ENCODE measurements around the gene PPP2R5E. TPM values are rescaled to one million over a fixed set of nuclear protein-coding genes. Genes with fewer than 3 reads are reported as not detected.

PPP2R5E gene
- polyA plus RNA-seq, 3 donors, result 8.9 to 26.3 (median 15.1) TPM

GRCh38 chr14:63431466-63431865, 111.7 kb downstream of the PPP2R5E start:
- Histone ChIP-seq H2AFZ (ENCODE audit: insufficient read depth, low read depth, low read length, poor library complexity, severe bottlenecking) (no peak overlapping the region), H3K27me3 (ENCODE audit: control insufficient read depth in 2 of 2, insufficient read depth in 2 of 2, low read length in 2 of 2) (no peaks in the 10 kb centered on the region), H3K36me3 (replicated peaks in 1 of 2; ENCODE audit: control insufficient read depth in 1 of 2, insufficient read depth in 2 of 2, low read length in 2 of 2) (no peaks in the 10 kb centered on the region), H3K27ac (ENCODE audit: low read depth in 1 of 2, low read length in 2 of 2) (no peak overlapping the region), H3K9ac (ENCODE audit: insufficient read depth, low read length, poor library complexity, severe bottlenecking) (no peak overlapping the region), H3K9me3 (replicated peaks in 1 of 2; ENCODE audit: control insufficient read depth in 1 of 2, insufficient read depth in 1 of 2, low read length in 2 of 2) (no peaks in the 10 kb centered on the region), H3K4me3 (replicated peaks in 1 of 3; ENCODE audit: low read depth in 2 of 3, low read length in 3 of 3) (no peak overlapping the region), H4K20me1 (ENCODE audit: insufficient read depth, low read length) (peaks cover 78% of the 10 kb centered on the region), H3K79me2 (ENCODE audit: insufficient read depth, low read length) (peaks cover 30% of the 10 kb centered on the region), H3K4me2 (replicated peaks; ENCODE audit: extremely low read depth, low read length, poor library complexity, severe bottlenecking) (no peak overlapping the region), H3K4me1 (ENCODE audit: control insufficient read depth in 1 of 2, insufficient read depth in 2 of 2, low read length in 2 of 2) (peaks cover 6% of the 10 kb centered on the region in 2 donors)
- no CpG with 5 or more reads among the region's 3 CpGs for WGBS (ENCODE audit: insufficient coverage)
- peaks cover 0 to 3% of the 10 kb centered on the region in 2 donors for H3K36me3 Mint-ChIP-seq
- intact Hi-C loops (cut with micrococcal nuclease), result no loop called here
- DNase-seq, result no peak
- TF ChIP-seq, protein P1, sequence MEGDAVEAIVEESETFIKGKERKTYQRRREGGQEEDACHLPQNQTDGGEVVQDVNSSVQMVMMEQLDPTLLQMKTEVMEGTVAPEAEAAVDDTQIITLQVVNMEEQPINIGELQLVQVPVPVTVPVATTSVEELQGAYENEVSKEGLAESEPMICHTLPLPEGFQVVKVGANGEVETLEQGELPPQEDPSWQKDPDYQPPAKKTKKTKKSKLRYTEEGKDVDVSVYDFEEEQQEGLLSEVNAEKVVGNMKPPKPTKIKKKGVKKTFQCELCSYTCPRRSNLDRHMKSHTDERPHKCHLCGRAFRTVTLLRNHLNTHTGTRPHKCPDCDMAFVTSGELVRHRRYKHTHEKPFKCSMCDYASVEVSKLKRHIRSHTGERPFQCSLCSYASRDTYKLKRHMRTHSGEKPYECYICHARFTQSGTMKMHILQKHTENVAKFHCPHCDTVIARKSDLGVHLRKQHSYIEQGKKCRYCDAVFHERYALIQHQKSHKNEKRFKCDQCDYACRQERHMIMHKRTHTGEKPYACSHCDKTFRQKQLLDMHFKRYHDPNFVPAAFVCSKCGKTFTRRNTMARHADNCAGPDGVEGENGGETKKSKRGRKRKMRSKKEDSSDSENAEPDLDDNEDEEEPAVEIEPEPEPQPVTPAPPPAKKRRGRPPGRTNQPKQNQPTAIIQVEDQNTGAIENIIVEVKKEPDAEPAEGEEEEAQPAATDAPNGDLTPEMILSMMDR (IDR thresholded peaks at IDR 0.05), result no peak
- H3K4me1 Mint-ChIP-seq, result peaks cover 15% of the 10 kb centered on the region
- no peaks in the 10 kb centered on the region for H3K27me3 Mint-ChIP-seq (ENCODE audit: low read depth in 3 of 3)
- H3K4me3 Mint-ChIP-seq, result no peak overlapping the region
- no peaks in the 10 kb centered on the region for H3K9me3 Mint-ChIP-seq
- H3K27ac Mint-ChIP-seq, result no peak overlapping the region

DNA sequence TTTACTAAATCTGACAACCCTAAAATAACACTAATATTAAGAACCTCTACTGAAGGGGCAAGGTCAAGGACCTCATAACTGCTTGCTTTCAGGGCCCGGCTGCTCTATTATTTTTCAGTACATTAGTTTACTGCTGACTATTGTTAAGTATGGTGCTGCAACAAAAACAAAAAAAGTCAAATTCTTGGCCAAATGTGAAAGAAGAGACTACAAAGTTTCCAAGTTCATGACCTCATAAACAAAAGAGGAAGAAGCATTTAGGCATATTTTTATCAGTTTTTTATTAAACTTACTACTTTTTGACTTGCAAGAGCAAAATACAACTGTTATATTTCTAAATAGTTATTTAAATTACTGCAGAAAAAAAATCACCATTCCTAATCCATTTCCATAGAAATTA, 114.7 kb downstream of the PPP2R5E start:
- no peaks in the 10 kb centered on the region for H3K36me3 ChIP-seq (replicated peaks in 1 of 2; ENCODE audit: control insufficient read depth in 1 of 2, insufficient read depth in 2 of 2, low read length in 2 of 2)
- no peaks in the 10 kb centered on the region for H3K27me3 ChIP-seq (ENCODE audit: control insufficient read depth in 2 of 2, insufficient read depth in 2 of 2, low read length in 2 of 2)
- peaks cover 0 to 6% of the 10 kb centered on the region in 2 donors for H3K4me1 ChIP-seq (ENCODE audit: control insufficient read depth in 1 of 2, insufficient read depth in 2 of 2, low read length in 2 of 2)
- H3K4me2 ChIP-seq (replicated peaks; ENCODE audit: extremely low read depth, low read length, poor library complexity, severe bottlenecking), result no peak overlapping the region
- H3K36me3 Mint-ChIP-seq, result peaks cover 0 to 2% of the 10 kb centered on the region in 2 donors
- H3K4me1 Mint-ChIP-seq, result peaks cover 2% of the 10 kb centered on the region
- peaks cover 0 to 2% (median 0%) of the 10 kb centered on the region in 7 donors for H3K9me3 Mint-ChIP-seq
- TF ChIP-seq, protein P1 (IDR thresholded peaks at IDR 0.05), result no peak
- WGBS (ENCODE audit: insufficient coverage), result no CpG with 5 or more reads among the region's 1 CpG
- H3K4me3 ChIP-seq (replicated peaks in 1 of 3; ENCODE audit: low read depth in 2 of 3, low read length in 3 of 3), result no peak overlapping the region
- peaks cover 22% of the 10 kb centered on the region for H3K79me2 ChIP-seq (ENCODE audit: insufficient read depth, low read length)
- H4K20me1 ChIP-seq (ENCODE audit: insufficient read depth, low read length), result peaks cover 73% of the 10 kb centered on the region
- intact Hi-C loops (cut with micrococcal nuclease), result no loop called here
- no peak overlapping the region for H3K27ac ChIP-seq (ENCODE audit: low read depth in 1 of 2, low read length in 2 of 2)
- no peaks in the 10 kb centered on the region for H3K27me3 Mint-ChIP-seq (ENCODE audit: low read depth in 3 of 3)
- no peaks in the 10 kb centered on the region for H3K9me3 ChIP-seq (replicated peaks in 1 of 2; ENCODE audit: control insufficient read depth in 1 of 2, insufficient read depth in 1 of 2, low read length in 2 of 2)
- H3K9ac ChIP-seq (ENCODE audit: insufficient read depth, low read length, poor library complexity, severe bottlenecking), result no peak overlapping the region
- H3K27ac Mint-ChIP-seq, result peak overlapping the region in 1 of 7 donors; percentile 22
- H2AFZ ChIP-seq (ENCODE audit: insufficient read depth, low read depth, low read length, poor library complexity, severe bottlenecking), result no peak overlapping the region
- no peak overlapping the region for H3K4me3 Mint-ChIP-seq
- no peak for DNase-seq
